ENCODE measurements around the gene FUT4. TPM values are rescaled to one million over a fixed set of nuclear protein-coding genes. Genes with fewer than 3 reads are reported as not detected.

The FUT4 gene
- total and polyA plus RNA-seq, 10 of the 15 experiments (the other 5 are each of a cell fraction or from before 2014, with no cell fraction given) = 0.68 to 9.1 (median 2.3) TPM

GRCh38 chr11:94558932-94559331, 15.2 kb downstream of the FUT4 start:
- FAIRE-seq (no peak), ATAC-seq (no peak), DNase-seq (ENCODE audit: low read depth, low spot score) (no peak)
- Histone ChIP-seq H3K27ac (ENCODE audit: control insufficient read depth, insufficient read depth) (no peak overlapping the region), H2AFZ (ENCODE audit: control insufficient read depth, low read depth, low read length) (no peak overlapping the region), H3K4me1 (ENCODE audit: control insufficient read depth, insufficient read depth, low read length) (no peaks in the 10 kb centered on the region), H3K36me3 (ENCODE audit: control insufficient read depth in 2 of 2, insufficient read depth in 2 of 2, low read length in 1 of 2) (no peaks in the 10 kb centered on the region), H3K9ac (ENCODE audit: control insufficient read depth, insufficient read depth, low read length) (no peak overlapping the region), H3K4me2 (ENCODE audit: control insufficient read depth, insufficient read depth) (no peak overlapping the region), H3K4me3 (no peak overlapping the region), H3K79me2 (ENCODE audit: control insufficient read depth, insufficient read depth, low read length) (no peaks in the 10 kb centered on the region), H3K27me3 (replicated peaks in 1 of 2; ENCODE audit: control insufficient read depth in 2 of 2, insufficient read depth in 2 of 2, low read length in 1 of 2) (no peaks in the 10 kb centered on the region), H4K20me1 (ENCODE audit: control insufficient read depth, insufficient read depth) (no peaks in the 10 kb centered on the region), H3K9me3 (replicated peaks; ENCODE audit: control insufficient read depth, insufficient read depth, low read length) (no peaks in the 10 kb centered on the region)
- RAD21 ChIA-PET (ENCODE audit: unreplicated experiment) = interaction anchor here (0.6 to 1.4 kb wide), 9 partner anchors 10 to 1160 kb away, joined by 3 to 8 read pairs (median 3); no protein-coding TSS in a partner anchor
- intact Hi-C loops (cut with micrococcal nuclease; ENCODE audit: unreplicated experiment) (no loop called here), in situ Hi-C loops (cut with MboI) (no loop called here)
- SMC1A ChIA-PET (ENCODE audit: uncharacterized antibody, unreplicated experiment) = interaction anchor here (0.5 to 1.5 kb wide), 11 partner anchors 12 to 179 kb away, joined by 3 to 8 read pairs (median 3); no protein-coding TSS in a partner anchor
- 97% methylated on average over 4 of the region's 4 CpGs for WGBS (ENCODE audit: insufficient coverage, insufficient replicate concordance, low lambda C conversion rate, missing lambda C conversion rate)
- CTCF ChIA-PET = interaction anchor here (0.7 to 3.2 kb wide), 7 partner anchors 8 to 45 kb away, joined by 3 to 12 read pairs (median 3); no protein-coding TSS in a partner anchor
- POLR2A ChIA-PET = interaction anchor here (0.5 to 0.9 kb wide), 3 partner anchors 25 to 818 kb away, joined by 3 to 6 read pairs (median 4); no protein-coding TSS in a partner anchor
- BruUV-seq (replicated peaks) = no TSS peak
- TF ChIP-seq FOXK2 (IDR thresholded peaks at IDR 0.05) = no peak
- TF ChIP-seq KAT2A (conservative IDR thresholded peaks at IDR 0.05; ENCODE audit: control insufficient read depth, low read depth, low read length) = no peak
- no peak for TF ChIP-seq ESRRA (IDR thresholded peaks at IDR 0.05; ENCODE audit: low read length)
- no peak for TF ChIP-seq BCLAF1 (IDR thresholded peaks at IDR 0.05)
